GM12875 (cell line): ENCODE data around the gene CLDN1.

Experiments used
- H3K4me3 ChIP-seq: one replicate; pipeline ENCODE4 v1.5.1; 2011; ENCODE audit warnings: low read depth, low read length, control low read depth
- TF ChIP-seq, protein P1 (sequence below): IDR thresholded peaks from 2 replicates; pipeline ENCODE4 v1.5.1; 2011; ENCODE audit warnings: low read depth, mild to moderate bottlenecking, control low read depth, inconsistent platforms, low read length, moderate library complexity, borderline replicate concordance; ENCODE audit not compliant: insufficient read depth

The CLDN1 gene

DNA sequence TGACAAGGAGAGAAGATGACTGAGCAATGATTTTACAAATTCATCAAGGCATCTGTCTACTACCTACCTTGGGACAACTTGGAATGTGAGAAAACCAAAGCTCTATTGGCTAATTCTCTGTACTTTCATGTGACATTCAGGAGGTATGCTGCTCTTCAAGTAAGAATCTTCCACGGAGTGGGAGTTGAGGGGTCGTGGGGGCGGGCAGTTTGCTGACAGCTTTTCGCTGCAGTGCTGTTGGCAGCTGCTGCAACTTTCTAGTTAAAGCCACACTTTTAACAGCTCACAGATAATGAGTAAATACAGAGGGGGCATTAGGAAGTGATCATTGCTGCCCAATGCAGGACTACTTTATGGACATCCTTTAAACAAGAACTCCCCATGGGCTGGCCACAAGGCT lies 22.3 kb downstream of the CLDN1 start:
- no peak overlapping the region for H3K4me3 ChIP-seq
- TF ChIP-seq, protein P1, sequence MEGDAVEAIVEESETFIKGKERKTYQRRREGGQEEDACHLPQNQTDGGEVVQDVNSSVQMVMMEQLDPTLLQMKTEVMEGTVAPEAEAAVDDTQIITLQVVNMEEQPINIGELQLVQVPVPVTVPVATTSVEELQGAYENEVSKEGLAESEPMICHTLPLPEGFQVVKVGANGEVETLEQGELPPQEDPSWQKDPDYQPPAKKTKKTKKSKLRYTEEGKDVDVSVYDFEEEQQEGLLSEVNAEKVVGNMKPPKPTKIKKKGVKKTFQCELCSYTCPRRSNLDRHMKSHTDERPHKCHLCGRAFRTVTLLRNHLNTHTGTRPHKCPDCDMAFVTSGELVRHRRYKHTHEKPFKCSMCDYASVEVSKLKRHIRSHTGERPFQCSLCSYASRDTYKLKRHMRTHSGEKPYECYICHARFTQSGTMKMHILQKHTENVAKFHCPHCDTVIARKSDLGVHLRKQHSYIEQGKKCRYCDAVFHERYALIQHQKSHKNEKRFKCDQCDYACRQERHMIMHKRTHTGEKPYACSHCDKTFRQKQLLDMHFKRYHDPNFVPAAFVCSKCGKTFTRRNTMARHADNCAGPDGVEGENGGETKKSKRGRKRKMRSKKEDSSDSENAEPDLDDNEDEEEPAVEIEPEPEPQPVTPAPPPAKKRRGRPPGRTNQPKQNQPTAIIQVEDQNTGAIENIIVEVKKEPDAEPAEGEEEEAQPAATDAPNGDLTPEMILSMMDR = no peak

DNA sequence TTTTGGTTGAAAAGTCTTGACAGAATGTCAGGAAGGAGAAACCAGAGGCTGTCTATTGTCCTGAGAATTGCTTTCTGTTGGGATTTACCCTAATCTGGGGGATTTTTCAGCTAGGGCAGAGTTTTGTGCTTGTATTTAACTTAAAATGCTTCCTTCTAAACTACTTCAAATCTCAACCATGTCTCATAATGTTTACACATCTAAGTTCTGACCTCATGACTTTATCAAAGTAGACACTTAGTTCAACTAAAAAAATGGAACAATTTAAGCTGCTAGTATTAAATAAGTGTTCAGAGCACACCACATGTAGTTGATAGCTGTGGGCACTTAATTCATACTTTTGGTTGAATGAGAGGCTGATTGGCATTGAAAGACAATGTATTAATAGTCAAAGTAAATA lies 28.2 kb downstream of the CLDN1 start:
- H3K4me3 ChIP-seq = no peak overlapping the region
- TF ChIP-seq, protein P1 = no peak

DNA sequence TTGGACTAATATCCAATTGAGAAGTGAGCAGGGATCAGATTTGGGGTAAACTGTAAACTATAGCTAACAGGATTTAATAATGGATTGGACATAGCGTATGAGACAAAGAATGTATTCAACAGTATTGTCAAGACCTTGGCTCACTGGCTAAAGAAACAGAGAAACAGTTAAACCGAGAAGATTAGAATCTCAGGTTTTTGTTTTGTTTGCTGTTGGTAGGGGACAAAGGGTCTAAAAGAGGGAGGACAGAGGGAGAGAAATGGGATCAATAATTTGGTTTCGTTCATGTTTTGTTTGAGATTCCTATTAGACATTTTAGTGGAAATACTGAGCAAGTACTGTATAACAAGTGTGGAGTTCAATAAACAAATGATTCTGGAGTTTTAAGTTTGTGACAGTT lies 28.6 kb downstream of the CLDN1 start:
- H3K4me3 ChIP-seq = no peak overlapping the region
- TF ChIP-seq, protein P1 = no peak

DNA sequence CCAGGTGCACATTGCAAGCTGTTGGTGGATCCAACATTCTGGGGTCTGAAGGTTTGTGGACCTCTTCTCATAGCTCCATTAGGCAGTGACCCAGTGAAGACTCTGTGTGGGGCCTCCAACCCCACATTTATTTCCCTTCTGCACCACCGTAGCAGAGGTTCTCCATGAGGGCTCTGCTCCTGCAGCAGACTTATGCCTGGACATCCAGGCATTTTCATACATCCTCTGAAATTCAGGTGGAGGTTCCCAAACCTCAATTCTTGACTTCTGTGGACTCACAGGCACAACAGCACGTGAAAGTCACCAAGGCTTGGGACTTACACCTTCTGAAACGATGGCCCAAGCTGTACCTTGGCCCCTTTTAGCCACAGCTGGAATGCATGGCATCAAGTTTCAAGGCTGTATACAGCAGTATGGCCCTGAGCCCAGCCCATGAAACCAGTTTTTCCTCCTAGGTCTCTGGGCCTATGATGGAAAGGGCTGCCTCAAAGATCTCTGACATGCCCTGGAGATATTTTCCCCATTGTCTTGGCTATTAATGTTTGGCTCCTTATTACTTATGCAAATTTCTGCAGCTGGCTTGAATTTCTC lies 30.2 kb downstream of the CLDN1 start:
- TF ChIP-seq, protein P1 = no peak
- H3K4me3 ChIP-seq = no peak overlapping the region

DNA sequence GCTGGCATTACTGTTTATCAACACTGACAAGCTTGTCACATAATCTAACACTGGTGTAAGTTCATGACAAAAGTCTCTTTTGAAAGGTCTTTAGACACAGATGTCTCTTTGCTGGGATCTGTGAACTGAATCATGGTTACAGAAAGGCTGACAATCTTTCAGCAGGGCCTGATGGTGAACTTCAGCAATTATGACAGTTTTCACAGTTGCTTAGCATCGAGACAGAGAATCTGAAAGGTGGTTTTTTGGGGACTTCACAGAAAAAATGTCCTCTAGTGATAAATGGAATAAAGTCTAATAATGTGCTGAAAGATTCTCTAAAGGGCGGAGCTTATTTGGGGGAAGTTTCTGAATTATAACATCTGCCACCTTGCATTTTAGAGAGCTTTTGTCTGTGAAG lies 32.3 kb downstream of the CLDN1 start:
- TF ChIP-seq, protein P1 = no peak
- no peak overlapping the region for H3K4me3 ChIP-seq

DNA sequence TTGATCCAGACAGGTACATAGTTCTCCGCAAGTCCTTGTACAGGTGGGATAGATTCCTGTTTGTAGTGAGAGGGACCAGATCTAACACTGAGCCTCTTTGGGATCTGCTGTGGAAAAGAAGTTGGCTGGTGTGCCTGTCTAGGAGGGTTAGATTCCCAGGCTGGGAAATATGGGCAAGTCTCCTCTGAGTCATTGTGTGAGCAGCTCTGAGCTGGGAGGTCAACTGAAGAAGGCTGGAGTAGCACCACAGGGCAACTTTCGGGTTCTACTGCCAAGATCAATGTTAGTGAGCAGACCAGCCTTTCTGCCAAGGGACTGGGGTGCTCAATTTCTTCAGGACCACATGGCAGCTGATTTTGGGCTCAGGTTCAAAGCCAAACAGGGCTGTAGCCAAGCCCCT lies 33.4 kb downstream of the CLDN1 start:
- no peak overlapping the region for H3K4me3 ChIP-seq
- TF ChIP-seq, protein P1 = no peak

DNA sequence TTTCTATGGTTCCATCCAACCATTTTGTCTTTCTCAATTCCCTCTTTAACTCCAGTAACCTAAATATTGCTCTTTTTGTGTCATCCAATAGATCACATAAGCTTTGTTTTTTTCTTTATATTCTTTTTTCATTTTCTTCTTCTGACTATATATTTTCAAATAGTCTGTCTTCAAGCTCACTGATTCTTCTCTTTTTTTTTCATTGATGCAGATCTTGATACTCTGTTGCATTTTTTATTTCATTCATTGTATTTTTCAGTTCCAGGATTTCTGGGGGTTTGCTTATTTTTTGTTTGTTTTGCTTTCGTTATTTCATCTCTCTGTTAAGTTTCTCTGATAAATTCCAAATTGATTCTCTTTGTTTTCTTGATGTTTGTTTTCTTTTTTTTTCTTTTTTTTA lies 36.2 kb downstream of the CLDN1 start:
- no peak overlapping the region for H3K4me3 ChIP-seq
- TF ChIP-seq, protein P1 = no peak
